Retina (tissue), 1 donor: ENCODE measurements around the gene GPC3.
A peak's percentile ranks its signal among the peaks of the same experiment; 100 is the strongest.

Experiments used
- DNase-seq: peaks from one replicate; pipeline ENCODE4 v3.0.0-alpha.2; 2016

The GPC3 gene

DNA sequence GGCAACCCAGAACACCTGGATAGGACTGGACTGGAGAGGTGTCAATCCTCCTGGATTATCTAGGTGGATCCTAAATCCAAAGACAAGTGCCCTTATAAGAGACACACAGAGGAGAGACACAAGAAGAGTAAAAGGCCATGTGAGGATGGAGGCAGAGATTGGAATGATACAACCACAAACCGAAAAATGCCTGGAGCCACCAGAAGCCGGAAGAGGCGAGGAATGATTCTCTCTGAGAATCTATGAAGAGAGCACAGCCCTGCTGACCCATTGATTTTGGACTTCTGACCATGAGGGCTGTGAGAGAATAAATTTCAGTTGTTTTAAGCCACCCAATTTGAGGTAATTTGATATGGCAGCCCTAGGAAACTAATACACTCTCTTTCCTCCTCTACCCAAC, 20.1 kb downstream of the GPC3 start:
- DNase-seq, result no peak

DNA sequence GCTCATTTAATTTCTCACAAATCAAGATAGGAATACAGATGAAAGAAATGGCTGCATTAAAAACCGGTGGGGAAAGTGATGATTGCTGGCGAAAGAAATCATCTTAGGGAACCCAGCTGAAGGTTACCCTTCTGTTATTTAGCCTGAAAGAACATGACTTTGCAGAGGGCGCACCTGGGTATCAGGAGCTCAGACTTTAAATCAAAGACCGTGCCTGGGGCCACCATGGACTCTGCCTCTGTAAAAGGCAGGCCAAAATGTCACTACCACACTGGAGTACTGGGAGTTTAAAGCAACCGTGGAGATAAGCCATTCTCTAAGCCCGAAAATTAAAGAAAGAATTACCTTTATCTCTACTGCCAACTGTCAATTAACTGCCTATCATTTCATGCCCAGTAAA, 24.3 kb downstream of the GPC3 start:
- no peak for DNase-seq

DNA sequence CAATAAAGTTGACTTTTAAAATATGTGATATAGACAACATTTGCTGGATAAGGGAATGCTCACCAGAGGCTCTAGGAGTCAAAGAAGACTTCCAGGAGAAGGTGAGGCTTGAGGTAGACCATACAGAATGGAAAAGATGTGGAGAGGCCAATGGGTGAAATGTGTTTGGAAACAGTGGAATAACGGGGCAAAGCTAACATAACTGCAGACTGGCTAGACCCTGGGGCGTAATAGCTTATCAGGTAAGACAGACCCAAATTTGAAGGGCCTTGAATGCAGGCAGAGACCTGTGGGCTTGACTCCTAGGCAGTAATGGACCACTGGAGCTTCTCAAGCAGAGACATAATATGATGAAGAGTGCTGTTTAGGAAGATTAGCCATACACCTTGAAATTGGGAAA, 25.4 kb downstream of the GPC3 start:
- DNase-seq, result no peak

DNA sequence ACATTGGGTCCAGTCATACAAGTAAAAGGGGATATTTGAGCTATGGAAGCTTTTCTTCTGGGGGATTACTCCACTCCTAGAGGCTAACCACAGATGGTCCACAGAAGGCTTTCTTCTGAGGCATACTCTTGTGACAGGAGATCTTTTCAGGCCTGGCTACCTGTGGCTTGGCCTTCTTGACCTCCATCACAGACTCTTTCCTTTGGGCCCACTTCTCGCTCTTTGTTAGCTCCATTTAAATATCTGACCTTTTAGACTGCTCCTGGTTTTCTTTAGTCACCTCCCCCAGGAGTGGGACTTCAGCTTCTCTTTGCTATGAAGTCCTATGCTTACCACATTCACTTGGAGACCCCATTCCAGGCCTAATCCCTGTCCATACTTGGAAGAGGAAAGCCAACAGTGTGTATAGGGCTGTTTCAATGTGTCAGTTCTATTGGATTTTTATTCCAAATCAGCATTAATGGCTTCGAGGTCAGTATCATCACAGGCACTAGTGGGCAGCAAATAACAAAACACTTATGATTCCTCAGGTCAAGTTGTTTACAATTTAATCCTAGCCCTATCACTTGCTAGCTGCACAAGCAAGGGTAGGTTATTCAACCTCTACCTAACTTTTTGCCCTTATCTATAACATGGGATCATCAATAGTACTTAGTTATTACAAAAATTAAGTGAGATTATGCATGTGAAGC, 26.3 kb downstream of the GPC3 start:
- no peak for DNase-seq

DNA sequence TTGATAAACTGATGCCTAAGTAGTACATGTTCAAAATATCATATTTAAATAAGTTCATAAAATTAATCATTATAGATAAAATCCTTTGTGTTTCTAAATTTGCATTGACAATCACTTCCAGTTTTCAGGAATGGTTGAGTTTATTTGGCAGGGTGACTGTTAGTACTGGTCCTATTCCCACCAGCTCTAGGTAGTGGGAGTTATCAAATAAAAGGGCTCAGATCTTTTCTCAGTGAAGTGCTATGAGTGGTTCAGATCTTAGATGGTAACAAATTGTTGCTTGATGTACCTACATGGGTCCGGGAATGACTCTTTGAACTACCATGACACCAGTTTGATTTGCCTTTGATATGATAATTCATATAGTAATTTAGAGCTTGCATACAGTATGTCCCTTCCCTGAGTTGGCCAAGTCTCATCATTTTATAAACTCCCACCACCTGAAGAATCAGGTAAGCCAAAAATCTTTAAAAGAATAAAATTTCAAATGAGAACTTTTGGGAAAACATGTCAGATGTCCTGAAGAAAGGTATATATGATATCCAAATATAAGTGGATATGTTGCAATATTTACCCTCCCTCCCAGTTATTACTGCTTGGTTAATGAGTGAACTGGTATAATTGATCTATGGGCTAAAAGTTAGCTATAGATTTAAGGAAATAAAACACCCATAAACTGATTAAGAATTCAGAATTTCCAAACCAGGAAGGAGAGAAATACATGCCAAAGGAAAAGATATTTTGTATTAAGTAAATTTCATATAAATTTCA, 28.6 kb downstream of the GPC3 start:
- no peak for DNase-seq

DNA sequence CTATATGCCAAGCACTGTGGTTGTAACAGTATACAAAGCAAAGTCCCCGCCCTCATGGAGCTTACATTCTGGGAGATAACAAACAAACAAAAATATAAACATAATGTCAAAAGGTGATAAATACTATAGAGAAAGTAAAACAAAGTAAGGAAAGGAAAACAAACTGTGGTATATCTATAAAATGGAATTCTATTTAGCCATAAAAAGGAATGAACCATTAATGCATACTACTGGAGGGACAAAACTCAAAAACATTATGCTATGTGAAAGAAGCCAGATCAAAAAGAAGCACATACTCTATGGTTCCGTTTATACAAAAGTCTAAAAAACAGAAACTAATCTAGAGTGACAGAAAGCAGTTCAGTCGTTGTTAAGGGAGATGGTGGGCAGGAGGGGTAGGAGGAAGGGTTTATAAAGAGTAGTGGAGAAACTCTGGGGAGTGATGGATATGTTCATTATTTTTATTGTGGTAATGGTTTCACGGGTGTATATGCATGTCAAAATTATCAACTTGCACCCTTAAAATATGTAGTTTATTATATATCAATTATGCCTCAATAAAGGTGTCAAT, 31.5 kb downstream of the GPC3 start:
- no peak for DNase-seq

DNA sequence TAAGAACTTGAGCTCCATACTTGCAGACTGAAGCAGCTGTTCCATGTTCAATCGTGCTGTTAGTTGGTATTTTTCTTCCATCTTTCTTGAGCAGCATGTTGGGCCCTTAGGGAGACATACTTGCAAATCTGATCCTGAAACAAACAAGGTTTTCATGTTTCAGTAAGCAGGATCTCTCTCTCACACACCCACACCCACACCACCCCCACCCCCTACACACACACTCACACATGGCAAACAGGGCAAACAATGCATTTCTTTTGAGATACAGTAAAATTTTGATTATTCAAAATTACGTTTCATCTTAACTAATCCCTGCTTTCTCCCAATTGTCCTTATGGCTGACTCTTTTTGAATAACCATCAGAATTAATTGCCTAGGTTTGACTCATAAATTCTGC, 32.3 kb downstream of the GPC3 start:
- no peak for DNase-seq

DNA sequence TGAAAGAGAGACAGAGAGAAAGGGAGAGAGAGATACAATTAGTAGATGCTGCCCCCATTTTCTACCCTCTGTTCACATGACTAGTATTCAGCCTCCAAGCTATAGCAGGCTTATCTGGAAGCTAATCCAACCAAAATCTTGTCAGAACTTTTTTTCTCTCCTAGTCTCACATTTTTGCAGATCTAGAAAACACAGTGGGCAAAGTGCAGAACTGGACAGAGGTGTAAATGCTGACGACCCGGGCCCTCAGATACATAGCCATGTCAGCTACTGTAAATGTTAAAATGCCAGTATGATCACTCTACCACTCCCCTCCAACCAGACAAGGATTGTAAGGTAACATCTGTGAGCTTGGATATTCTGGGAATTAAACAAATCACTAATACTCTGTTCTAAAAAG, 34.3 kb downstream of the GPC3 start:
- no peak for DNase-seq

DNA sequence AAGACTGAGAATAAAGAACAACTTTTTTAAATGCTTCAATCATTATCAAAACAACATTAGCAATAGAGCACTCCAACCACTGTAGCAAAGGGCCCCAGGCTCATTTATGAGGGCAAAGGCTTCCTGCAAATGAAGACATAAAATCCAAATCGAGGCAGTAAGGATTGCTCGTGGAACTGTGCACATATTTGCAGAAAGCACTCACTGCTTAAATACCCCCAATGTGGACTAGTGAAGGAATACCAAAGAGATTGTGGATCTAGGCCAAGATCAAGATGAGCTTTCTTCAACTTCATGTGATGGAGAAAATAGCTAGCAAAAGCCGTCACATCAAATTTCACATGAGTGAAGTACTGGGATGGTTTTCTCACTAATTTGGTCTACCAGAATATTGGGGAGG, 35.2 kb downstream of the GPC3 start:
- no peak for DNase-seq

DNA sequence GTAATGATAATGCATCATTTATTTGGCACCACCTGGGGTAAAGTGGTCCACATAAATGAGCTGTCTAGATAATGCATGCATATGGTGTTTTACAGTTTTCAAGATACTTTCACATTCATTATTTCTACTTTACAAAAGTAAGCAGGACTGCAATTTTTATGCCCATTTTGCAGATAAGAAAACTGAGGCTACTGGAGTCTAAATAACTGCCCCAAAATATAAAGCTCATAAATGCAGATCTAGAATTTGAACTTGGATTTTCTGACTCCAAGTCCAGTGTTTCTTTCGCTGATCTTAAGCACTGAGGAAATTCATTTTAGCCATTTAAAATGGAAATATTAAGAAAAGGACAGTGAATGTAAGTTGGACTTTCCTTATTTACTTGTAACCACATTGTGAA, 36.5 kb downstream of the GPC3 start:
- no peak for DNase-seq

DNA sequence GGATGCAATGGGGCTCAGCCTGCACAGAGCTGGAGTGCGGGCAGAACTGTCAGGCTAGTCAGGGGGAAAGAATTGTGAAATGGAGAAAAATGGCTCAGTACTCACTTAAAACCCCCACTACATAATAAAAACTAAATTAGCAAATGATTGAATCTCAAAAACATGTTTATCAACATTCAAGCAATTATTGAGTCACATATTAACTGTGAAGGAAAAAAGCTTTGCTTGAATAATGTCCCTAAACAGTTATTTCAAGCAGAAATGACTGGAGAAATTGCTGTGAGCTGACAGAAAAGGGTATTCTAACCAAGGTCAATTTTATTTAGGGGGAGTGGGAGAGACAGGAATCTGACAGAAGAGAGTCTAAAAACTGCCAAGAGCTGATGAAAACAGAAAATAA, 37.4 kb downstream of the GPC3 start:
- peak; percentile 11 for DNase-seq

DNA sequence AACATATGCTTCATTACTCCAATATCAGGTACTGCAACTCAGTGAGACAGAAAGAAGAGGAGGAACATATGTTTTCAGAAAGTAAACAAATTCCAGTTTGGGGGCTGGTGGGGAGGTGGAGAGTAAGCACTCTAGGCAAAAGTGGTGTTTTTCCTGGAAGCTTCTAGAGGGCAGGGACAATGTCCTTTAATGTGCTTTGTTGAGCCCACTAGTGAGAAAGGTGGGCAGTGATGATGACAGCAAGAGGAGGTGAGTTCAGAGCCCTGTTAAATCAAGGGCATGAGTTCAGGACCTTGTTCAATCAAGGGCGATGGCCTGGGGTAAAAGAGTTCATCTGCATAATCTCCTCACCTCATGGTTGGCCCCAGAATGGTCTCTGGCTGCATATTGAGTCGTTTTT, 38.4 kb downstream of the GPC3 start:
- DNase-seq, result no peak

DNA sequence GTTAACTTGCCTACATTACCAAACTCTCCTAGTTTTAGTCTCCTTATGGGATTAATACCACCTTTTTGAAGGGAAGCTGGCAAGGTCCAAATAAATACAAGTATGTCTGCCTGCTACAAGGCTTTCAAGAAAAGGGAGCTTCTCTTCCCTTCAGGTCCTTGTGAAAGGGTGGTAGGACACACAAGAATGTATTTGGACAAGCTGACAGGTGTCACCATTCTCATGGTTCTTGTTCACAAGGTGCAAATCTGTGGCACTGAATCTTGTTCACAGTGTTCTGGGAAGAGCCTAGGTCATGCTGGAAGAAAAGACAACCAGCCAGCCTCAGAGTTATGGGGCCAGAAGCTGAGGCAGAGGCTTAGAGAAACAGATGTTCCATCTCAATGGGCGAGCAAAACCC, 41.9 kb downstream of the GPC3 start:
- no peak for DNase-seq

DNA sequence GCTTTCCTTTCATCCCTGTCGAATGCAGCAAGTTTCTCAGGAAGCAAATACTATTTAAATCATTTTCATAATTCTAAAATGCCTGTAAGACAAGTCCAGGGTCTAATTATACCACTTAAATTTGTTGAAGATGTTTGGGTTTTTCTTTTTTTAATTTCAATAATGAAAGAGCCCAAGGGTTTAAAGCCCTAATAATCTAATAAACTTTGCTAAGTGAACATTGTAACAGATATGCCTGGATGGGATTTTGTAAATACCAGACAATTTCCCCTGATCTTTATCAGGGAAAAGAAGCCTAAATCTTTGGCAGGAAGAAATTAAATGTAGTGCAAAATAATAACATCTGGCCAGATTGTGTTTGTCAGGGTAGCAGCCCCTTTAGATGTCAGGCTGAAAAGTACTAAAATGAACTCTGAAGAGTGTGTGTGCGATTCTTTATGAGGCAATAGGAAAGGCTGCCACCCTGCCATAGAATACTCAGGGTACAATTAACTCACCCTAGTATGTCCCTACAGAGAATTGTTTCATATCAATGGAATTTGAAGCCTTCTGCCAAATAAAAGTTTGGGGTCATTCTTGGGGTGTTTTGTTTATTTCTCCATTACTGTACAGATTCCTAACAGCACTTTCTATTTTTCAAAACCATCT, 45.6 kb downstream of the GPC3 start:
- no peak for DNase-seq

DNA sequence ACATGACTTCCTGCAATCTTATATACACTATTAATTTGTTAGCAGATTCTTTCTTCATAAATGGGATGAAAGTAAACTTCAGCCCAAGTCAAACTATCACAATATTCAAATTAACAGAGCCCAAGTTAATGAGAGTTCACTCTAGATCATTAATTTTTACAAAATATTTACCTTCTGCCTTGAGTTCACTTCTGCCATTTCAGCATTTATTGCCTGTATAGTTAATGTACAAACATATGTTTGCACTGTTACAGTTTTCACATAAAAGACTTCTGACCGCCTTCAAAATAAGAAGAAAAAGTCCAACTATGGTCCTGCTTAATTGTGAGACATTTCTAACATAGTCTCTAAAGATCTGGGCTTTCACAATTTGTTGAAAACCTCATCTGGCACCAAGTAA, 46.9 kb downstream of the GPC3 start:
- no peak for DNase-seq

DNA sequence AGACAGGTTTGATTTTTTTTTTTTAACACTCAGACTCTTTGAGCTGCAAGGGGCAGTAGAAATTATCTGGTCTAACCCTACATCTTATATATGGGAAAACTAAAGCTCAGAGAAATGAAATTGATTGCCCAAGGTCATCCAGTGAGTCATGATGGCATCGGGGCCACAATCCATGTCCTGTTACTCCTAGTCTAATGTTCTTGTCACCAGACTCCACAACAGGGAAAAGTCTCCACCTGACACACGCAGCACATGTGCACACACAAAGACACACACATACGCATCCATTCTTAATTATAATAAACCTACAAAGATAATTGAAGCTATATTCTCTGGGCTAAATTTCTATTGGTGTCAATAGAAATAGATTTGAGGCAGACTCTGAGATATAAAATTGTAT, 48.4 kb downstream of the GPC3 start:
- DNase-seq, result no peak

DNA sequence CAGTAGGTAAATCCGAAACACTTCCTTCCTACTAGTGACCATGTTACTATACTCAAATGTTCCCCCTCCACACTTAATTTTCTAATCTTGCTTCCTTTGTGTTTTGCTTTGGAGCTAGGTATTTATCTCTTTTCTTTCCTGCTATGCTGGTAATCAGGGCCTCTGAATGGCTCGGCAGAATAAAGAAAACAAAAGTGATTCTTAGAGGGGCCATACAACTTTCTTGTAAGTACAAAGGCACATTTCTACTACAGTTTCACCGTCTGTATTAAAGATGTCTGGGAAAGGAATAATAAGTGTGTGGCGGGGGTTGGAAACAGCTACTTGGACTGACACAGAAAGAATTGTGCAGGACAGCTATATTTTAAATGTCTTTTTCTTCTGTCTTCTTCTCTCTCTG, 50.3 kb downstream of the GPC3 start:
- DNase-seq, result no peak

DNA sequence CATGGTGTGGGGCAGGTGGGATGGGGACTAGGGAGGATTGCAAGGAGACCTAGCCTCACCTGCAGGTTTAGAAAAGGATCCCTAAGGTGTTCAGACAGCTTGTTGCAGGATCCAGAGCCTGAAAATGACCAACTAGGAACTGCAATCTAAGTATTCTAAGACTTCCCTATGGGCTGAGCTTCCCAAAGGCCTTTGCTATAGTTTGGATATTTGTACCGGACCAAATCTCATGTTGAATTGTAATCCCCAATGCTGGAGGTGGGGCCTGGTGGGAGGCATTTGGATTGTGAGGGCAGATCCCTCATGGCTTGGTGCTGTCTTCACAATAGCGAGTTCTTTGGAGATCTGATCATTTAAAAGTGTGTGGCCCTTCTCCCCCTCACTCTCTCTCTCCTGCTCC, 52.1 kb downstream of the GPC3 start:
- DNase-seq, result no peak

DNA sequence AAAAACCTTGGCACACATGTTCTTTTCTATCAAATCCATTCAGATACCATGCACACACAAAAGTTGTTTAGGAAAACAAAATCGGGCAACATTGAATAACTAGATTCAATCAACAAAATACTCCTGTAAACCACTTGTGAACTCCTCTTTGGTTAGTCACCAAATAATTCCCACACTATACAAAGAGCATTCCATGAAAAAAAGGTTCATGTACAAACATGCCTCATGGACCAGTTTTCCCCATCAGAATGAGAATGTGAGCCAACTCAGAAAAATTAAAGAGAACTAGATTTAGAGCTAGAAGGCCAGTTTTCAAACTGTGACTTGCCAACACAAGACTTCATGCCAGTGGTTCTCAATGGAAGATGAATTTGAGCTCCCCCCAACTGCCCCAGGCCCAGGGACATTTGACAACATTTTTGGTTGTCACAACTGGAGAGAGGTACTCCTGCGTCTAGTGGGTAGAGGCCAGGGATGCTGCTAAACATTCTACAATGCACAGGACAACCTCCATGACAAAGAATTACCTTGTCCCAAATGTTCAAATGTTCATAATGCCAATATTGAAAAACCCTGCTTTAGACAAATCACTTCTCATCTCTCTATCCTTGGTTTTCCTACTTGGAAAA, 55.4 kb downstream of the GPC3 start:
- DNase-seq, result no peak

DNA sequence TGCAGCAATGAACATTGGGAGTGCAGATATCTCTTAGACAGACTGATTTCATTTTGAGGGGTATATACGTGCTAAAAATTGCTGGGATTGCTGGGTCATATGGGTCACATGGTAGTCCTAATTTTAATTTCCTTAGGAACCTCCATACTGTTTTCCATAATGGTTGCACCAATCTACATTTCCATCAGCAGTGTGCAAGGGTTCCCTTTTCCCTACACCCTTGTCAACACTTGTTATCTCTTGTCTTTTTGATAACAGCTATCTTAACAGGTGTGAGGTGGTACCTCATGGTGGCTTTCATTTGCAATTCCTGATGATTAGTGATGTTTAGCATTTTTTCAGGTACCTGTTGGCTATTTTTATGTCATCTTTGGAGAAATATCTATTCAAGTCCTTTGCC, 57.0 kb downstream of the GPC3 start:
- no peak for DNase-seq

DNA sequence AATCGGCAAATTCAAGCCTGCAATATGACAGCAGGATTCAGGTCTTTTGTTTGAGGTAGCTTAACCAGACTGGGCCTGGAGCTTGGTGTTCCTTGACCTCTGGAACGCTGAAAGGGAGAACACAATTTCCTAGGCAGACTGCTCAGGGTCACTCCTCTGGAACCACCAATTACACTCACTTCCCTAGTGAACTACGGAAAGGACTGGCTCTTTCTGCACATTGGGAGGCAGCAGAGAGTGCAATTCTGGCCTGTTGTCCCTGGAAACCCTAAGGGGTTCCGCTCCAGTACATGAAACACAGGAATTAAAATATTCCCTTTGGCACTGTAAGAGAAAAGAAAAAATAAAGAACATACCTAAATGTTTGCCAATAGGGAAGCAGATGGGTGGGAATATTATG, 58.6 kb downstream of the GPC3 start:
- no peak for DNase-seq

DNA sequence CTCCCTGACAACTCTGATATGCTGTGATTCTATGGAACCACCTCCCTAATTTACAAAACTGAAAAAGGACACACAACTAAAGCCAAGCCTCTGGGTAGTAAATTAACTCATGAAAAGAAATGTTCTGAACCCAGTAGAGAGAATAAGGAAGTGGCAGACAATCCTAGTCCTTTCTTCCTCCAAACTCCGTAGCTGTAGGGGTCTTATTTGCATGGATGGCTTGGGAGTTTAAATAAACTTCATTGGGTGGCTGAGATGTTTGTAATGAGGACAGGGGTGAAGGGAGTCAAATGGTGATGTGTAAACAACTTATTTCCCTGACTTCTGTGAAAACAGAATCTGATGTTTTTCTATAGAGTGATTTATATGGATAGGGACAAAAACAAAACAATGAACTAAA, 59.3 kb downstream of the GPC3 start:
- no peak for DNase-seq

DNA sequence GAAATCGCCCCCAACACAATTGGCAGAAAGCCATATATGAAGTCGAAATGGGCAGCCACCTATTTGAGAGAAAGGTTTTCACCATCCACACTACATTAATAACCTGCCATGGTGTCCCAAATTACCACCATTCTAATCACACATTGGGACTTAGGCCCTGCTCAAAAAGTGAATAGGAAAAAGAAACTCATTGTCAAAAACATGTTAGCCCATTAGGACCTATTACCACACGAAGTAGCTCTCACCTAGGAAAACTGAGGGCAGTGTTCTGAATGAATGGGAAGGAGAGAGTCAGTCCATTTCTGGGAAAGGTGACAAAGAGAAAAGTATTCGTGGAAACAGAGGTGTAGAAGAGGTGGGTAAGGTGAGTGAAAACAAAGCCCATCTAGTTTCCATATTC, 60.8 kb downstream of the GPC3 start:
- DNase-seq, result no peak

DNA sequence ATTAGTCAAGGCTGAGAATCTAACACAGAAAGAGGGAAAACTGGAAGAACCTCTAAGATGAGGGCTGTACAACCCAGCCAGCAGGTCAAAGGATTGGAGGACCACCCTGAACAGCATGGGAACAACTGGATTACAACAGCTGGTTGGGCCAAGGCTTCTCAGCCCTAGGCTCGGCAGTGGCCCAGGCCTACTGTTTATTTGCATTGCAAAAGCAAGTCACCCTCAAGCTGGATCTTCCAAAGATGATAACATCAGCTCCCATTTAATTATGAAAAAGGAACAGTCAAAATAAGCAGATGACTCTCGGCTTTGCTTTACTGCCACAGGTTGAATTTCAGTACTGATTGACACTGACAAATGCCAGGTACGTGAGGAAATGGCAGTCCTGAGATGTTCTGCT, 61.8 kb downstream of the GPC3 start:
- DNase-seq, result no peak
